ENCODE measurements around the gene FAAH.

The FAAH gene

GRCh38 chr1:46380508-46380907 is 13.6 kb upstream of the FAAH start:
- TF ChIP-seq, protein P1, sequence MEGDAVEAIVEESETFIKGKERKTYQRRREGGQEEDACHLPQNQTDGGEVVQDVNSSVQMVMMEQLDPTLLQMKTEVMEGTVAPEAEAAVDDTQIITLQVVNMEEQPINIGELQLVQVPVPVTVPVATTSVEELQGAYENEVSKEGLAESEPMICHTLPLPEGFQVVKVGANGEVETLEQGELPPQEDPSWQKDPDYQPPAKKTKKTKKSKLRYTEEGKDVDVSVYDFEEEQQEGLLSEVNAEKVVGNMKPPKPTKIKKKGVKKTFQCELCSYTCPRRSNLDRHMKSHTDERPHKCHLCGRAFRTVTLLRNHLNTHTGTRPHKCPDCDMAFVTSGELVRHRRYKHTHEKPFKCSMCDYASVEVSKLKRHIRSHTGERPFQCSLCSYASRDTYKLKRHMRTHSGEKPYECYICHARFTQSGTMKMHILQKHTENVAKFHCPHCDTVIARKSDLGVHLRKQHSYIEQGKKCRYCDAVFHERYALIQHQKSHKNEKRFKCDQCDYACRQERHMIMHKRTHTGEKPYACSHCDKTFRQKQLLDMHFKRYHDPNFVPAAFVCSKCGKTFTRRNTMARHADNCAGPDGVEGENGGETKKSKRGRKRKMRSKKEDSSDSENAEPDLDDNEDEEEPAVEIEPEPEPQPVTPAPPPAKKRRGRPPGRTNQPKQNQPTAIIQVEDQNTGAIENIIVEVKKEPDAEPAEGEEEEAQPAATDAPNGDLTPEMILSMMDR (IDR thresholded peaks at IDR 0.05) = no peak
- no peak for TF ChIP-seq ZFX (IDR thresholded peaks at IDR 0.05; ENCODE audit: borderline replicate concordance)

GRCh38 chr1:46393510-46393909 is 607 bp upstream of the FAAH start:
- TF ChIP-seq ZFX (IDR thresholded peaks at IDR 0.05; ENCODE audit: borderline replicate concordance) = no peak
- TF ChIP-seq, protein P1 (IDR thresholded peaks at IDR 0.05) = no peak
- H3K27ac ChIP-seq = peak overlapping the region; percentile 76; the same call in 1 of the 2 replicates

More at GRCh38 chr1:46380508-46380907, 13.6 kb upstream of the FAAH start:
- no peak overlapping the region for H3K27ac ChIP-seq

GRCh38 chr1:46394872-46395465 is 852 bp downstream of the FAAH start:
- peak overlapping the region; percentile 76 for H3K27ac ChIP-seq
- TF ChIP-seq ZFX (IDR thresholded peaks at IDR 0.05; ENCODE audit: borderline replicate concordance) = no peak
- TF ChIP-seq, protein P1 (IDR thresholded peaks at IDR 0.05) = no peak

DNA sequence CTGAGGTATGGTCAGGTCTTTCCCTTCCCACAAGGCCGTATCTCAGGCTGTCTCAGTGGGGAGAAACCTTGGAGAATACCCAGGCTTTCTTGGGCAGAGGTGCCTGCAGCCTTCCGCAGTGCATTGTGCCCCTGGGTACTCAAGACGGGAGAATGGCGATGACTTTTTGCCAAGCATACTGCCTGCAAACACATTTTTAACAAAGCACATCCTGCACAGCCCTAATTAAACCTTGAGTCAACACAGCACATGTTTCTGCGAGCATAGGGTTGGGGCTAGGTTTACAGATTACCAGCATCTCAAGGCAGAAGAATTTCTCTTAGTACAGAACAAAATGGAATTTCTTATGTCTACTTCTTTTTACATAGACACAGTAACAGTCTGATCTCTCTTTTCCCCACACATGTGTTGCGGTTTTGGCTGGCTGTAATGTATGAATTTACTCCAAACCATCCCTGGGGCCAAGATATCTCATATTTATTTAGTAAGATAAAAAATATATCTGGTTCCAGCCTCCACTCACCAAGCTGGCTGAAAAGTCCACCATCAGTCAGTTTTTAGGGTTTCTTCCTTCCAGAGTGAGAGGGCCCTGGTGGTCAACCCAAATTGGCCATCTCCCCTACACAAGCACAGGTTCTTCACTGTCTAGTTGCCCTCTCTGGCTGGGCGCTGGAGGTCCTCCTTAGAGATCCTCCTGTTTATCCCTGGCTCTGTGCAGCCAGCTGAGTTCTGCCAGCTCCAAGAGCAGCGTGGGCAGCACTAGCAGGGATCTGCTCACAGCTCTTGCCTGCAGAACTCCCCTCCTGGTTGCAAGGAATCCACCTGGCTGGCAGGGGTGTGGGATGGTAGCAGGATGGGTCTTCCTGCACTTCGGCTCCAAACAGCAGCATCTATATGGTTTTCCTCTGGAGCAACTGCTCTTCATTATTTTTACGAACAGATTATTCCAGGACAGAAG is 2.6 kb downstream of the FAAH start:
- TF ChIP-seq ZFX (IDR thresholded peaks at IDR 0.05; ENCODE audit: borderline replicate concordance) = no peak
- TF ChIP-seq, protein P1 (IDR thresholded peaks at IDR 0.05) = no peak
- H3K27ac ChIP-seq = peak overlapping the region; percentile 76

DNA sequence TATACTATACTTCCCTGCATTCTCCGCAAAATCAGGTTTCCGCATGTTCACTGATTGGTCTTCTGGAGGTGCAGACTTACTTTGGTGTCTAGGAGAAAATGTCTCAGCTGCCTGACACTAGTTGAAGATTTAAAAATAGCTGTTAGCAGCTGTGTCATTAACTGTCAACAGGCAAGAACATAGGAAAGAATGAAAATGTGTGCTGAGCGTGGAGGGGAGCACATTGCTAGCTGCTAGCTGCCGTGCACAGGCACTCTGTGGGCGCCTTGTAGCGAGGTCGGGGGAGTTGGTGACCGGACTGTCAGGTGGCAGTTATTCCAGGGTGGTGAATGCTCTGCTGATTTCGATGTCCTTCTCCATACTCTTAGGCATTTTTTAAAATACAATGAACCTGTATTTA is 5.2 kb downstream of the FAAH start:
- no peak overlapping the region for H3K27ac ChIP-seq

GRCh38 chr1:46400421-46400820 is 6.3 kb downstream of the FAAH start:
- no peak overlapping the region for H3K27ac ChIP-seq
- TF ChIP-seq, protein P1 (IDR thresholded peaks at IDR 0.05) = no peak
- TF ChIP-seq ZFX (IDR thresholded peaks at IDR 0.05; ENCODE audit: borderline replicate concordance) = no peak

More for the DNA sequence above, 5.2 kb downstream of the FAAH start:
- TF ChIP-seq, protein P1 (IDR thresholded peaks at IDR 0.05) = no peak
- TF ChIP-seq ZFX (IDR thresholded peaks at IDR 0.05; ENCODE audit: borderline replicate concordance) = no peak
